ENCODE results near the gene ATP6V0C. TPM values are rescaled to one million over a fixed set of nuclear protein-coding genes. Genes with fewer than 3 reads are reported as not detected.
A peak's percentile ranks its signal among the peaks of the same experiment; 100 is the strongest.

Gene ATP6V0C
- total and polyA plus RNA-seq, 2 of the 13 experiments (the other 11 are each of a cell fraction or from before 2014, with no cell fraction given), result 10.4 to 20.1 TPM

DNA sequence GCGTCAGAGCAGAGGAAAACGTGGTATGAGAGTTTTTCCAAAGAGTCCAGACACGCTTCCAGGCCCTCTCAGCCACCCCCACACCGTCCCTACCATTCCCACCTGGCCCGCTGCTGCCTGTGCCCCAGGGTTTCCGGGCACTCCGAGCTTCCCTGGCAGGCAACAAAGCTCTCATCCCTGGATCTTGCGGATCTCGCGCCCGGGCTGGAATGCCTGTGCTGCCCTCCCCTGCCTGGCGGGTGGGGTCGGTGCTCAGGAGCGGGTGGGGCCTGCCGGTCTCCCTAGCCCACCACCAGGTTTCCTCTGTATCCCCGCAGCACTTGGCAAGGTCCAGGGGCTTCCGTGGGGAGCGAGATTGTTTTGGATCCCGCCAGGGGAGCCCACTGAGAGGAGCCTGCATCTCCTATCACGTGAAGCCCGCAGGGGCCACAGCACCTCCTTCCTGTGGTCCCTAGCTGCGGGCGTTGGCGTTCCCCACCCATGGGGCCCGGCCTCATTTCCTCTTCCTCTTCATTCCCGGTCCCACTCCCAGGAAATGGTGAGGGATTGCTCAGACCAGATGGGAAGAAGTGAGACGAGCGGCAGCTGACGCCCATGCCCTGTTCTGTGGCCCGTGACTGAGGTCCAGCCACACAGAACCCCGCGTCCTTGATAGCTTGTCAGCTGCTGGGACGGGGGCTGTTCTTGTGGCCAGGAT lies 27.8 kb upstream of the ATP6V0C start:
- no peak overlapping the region for H3K4me2 ChIP-seq (ENCODE audit: low read depth, low read length)
- DNase-seq (ENCODE audit: low spot score) (no peak), FAIRE-seq (no peak), ATAC-seq (no peak)
- H3K79me2 ChIP-seq (ENCODE audit: insufficient read depth, low read length), result peaks cover 42% of the 10 kb centered on the region
- peaks cover 0 to 2% of the 10 kb centered on the region in 2 experiments; a peak in 1 of 5 replicates for H3K36me3 ChIP-seq (replicated peaks in 1 of 2; ENCODE audit: control insufficient read depth in 1 of 2, insufficient read depth in 2 of 2, low read length in 2 of 2)
- H3K4me3 ChIP-seq (replicated peaks in 1 of 3; ENCODE audit: insufficient read depth in 1 of 3, low read depth in 2 of 3, low read length in 3 of 3), result no peak overlapping the region
- no peak overlapping the region for H3K9ac ChIP-seq (ENCODE audit: insufficient read depth, low read depth, low read length)
- peaks cover 61% of the 10 kb centered on the region for H3K4me1 ChIP-seq (ENCODE audit: insufficient read depth, low read length)
- BruUV-seq (replicated peaks), result no TSS peak
- intact Hi-C loops (cut with micrococcal nuclease; ENCODE audit: unreplicated experiment), result no loop called here
- in situ Hi-C loops (cut with HindIII; ENCODE audit: extremely low pct_ligation_motif_present, low pct_unique_long_range_greater_than_20kb), result no loop called here
- H2AFZ ChIP-seq (ENCODE audit: low read length), result no peak overlapping the region
- H3K27me3 ChIP-seq (ENCODE audit: control insufficient read depth in 1 of 2, insufficient read depth in 2 of 2, low read length in 2 of 2), result no peaks in the 10 kb centered on the region
- H3K27ac ChIP-seq (ENCODE audit: extremely low read length, insufficient read depth, low read length), result no peak overlapping the region
- POLR2A ChIA-PET, result interaction anchor here (1.0 kb wide), 1 partner anchor 234 kb away, joined by 5 read pairs; the partner anchor contains the start of gene ECI1
- WGBS (ENCODE audit: low lambda C conversion rate), result 99% methylated on average over 12 of the region's 33 CpGs
- no peaks in the 10 kb centered on the region for H3K9me3 ChIP-seq (ENCODE audit: low read length)
- CTCF ChIA-PET (ENCODE audit: low intra/inter-chr PET ratio, low total read pairs), result no interaction called here
- H4K20me1 ChIP-seq (ENCODE audit: insufficient read depth, low read length), result peaks cover 31% of the 10 kb centered on the region
- 0 out of 2 replicates have a peak, but pooled peaks have one; percentile 0 for TF ChIP-seq GABPA (IDR thresholded peaks at IDR 0.05; ENCODE audit: low read depth, low read length)
- no peak for TF ChIP-seq GABPA (CRISPR knock-in tag; IDR thresholded peaks at IDR 0.05; ENCODE audit: low read depth)
- TF ChIP-seq ZFP90 (CRISPR knock-in tag; IDR thresholded peaks at IDR 0.05; ENCODE audit: borderline replicate concordance), result no peak

DNA sequence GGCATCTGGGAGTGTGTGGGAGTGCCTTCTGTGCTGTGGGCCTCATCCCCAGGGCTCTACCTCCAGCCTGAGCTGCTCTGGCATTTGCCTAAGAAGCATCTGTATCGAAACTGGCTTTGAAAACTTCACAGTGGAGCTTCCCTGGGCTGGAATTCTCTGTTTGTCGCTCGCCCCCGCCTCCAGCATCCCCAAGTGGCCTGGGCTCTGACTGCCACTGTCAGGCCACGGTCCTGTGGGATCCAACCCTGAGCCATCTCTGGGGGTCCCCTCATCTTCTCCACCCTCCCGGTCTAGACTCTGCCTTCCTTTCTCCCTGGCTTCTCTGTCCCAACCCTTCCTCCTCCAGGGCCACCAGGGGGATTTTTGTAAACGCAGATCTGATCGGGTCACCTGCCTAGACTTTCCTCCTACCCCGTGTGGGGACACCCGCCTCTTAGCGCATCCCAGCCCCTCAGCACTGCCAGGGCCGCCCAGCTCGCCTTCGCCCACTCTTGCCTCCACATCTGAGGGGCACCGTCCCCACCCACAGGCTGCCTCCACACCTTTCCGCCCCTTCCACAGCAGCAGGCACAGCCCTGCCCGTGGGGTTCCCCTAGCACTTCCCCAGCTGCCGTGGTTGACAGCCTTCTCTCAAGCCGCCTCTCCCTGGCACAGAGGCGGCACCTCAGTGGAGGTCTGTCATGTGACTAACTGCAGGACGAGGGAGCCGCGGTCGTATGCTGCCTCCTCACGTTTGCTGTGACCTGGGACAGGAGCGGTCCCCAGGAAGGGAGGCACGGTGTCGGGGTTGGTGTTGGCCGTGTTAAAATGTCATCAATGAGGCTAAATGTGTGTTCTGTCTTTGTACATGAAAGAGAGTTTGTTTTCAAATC lies 26.9 kb upstream of the ATP6V0C start:
- FAIRE-seq (no peak), ATAC-seq (no peak), DNase-seq (ENCODE audit: low spot score) (no peak)
- H3K9me3 ChIP-seq (ENCODE audit: low read length), result no peaks in the 10 kb centered on the region
- in situ Hi-C loops (cut with HindIII; ENCODE audit: extremely low pct_ligation_motif_present, low pct_unique_long_range_greater_than_20kb) (no loop called here), intact Hi-C loops (cut with micrococcal nuclease; ENCODE audit: unreplicated experiment) (no loop called here)
- POLR2A ChIA-PET, result no interaction called here
- no peak overlapping the region for H3K4me3 ChIP-seq (replicated peaks in 1 of 3; ENCODE audit: insufficient read depth in 1 of 3, low read depth in 2 of 3, low read length in 3 of 3)
- no peaks in the 10 kb centered on the region for H3K27me3 ChIP-seq (ENCODE audit: control insufficient read depth in 1 of 2, insufficient read depth in 2 of 2, low read length in 2 of 2)
- no peak overlapping the region for H2AFZ ChIP-seq (ENCODE audit: low read length)
- no peak overlapping the region for H3K4me2 ChIP-seq (ENCODE audit: low read depth, low read length)
- no peak overlapping the region for H3K9ac ChIP-seq (ENCODE audit: insufficient read depth, low read depth, low read length)
- WGBS (ENCODE audit: low lambda C conversion rate), result 92% methylated on average over 28 of the region's 29 CpGs
- peaks cover 35% of the 10 kb centered on the region for H3K79me2 ChIP-seq (ENCODE audit: insufficient read depth, low read length)
- CTCF ChIA-PET (ENCODE audit: low intra/inter-chr PET ratio, low total read pairs), result no interaction called here
- H3K27ac ChIP-seq (ENCODE audit: extremely low read length, insufficient read depth, low read length), result no peak overlapping the region
- H3K36me3 ChIP-seq (replicated peaks in 1 of 2; ENCODE audit: control insufficient read depth in 1 of 2, insufficient read depth in 2 of 2, low read length in 2 of 2), result peaks cover 0 to 2% of the 10 kb centered on the region in 2 experiments; a peak in 1 of 5 replicates
- BruUV-seq (replicated peaks), result no TSS peak
- H4K20me1 ChIP-seq (ENCODE audit: insufficient read depth, low read length), result peaks cover 31% of the 10 kb centered on the region
- peaks cover 60% of the 10 kb centered on the region for H3K4me1 ChIP-seq (ENCODE audit: insufficient read depth, low read length)
- TF ChIP-seq, protein P1, sequence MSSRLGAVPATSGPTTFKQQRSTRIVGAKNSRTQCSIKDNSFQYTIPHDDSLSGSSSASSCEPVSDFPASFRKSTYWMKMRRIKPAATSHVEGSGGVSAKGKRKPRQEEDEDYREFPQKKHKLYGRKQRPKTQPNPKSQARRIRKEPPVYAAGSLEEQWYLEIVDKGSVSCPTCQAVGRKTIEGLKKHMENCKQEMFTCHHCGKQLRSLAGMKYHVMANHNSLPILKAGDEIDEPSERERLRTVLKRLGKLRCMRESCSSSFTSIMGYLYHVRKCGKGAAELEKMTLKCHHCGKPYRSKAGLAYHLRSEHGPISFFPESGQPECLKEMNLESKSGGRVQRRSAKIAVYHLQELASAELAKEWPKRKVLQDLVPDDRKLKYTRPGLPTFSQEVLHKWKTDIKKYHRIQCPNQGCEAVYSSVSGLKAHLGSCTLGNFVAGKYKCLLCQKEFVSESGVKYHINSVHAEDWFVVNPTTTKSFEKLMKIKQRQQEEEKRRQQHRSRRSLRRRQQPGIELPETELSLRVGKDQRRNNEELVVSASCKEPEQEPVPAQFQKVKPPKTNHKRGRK (CRISPR knock-in tag; IDR thresholded peaks at IDR 0.05), result no peak
- TF ChIP-seq, protein P2, sequence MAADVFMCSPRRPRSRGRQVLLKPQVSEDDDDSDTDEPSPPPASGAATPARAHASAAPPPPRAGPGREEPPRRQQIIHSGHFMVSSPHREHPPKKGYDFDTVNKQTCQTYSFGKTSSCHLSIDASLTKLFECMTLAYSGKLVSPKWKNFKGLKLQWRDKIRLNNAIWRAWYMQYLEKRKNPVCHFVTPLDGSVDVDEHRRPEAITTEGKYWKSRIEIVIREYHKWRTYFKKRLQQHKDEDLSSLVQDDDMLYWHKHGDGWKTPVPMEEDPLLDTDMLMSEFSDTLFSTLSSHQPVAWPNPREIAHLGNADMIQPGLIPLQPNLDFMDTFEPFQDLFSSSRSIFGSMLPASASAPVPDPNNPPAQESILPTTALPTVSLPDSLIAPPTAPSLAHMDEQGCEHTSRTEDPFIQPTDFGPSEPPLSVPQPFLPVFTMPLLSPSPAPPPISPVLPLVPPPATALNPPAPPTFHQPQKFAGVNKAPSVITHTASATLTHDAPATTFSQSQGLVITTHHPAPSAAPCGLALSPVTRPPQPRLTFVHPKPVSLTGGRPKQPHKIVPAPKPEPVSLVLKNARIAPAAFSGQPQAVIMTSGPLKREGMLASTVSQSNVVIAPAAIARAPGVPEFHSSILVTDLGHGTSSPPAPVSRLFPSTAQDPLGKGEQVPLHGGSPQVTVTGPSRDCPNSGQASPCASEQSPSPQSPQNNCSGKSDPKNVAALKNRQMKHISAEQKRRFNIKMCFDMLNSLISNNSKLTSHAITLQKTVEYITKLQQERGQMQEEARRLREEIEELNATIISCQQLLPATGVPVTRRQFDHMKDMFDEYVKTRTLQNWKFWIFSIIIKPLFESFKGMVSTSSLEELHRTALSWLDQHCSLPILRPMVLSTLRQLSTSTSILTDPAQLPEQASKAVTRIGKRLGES (CRISPR knock-in tag; IDR thresholded peaks at IDR 0.05; ENCODE audit: borderline replicate concordance), result no peak
- no peak for TF ChIP-seq ZNF343 (CRISPR knock-in tag; IDR thresholded peaks at IDR 0.05)
- TF ChIP-seq, protein P3, sequence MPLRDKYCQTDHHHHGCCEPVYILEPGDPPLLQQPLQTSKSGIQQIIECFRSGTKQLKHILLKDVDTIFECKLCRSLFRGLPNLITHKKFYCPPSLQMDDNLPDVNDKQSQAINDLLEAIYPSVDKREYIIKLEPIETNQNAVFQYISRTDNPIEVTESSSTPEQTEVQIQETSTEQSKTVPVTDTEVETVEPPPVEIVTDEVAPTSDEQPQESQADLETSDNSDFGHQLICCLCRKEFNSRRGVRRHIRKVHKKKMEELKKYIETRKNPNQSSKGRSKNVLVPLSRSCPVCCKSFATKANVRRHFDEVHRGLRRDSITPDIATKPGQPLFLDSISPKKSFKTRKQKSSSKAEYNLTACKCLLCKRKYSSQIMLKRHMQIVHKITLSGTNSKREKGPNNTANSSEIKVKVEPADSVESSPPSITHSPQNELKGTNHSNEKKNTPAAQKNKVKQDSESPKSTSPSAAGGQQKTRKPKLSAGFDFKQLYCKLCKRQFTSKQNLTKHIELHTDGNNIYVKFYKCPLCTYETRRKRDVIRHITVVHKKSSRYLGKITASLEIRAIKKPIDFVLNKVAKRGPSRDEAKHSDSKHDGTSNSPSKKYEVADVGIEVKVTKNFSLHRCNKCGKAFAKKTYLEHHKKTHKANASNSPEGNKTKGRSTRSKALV (CRISPR knock-in tag; IDR thresholded peaks at IDR 0.05), result no peak
- TF ChIP-seq HOXA5 (CRISPR knock-in tag; IDR thresholded peaks at IDR 0.05), result no peak
